Activated CD4-positive, alpha-beta T cell treated with anti-CD3 and anti-CD28 coated beads for 48 hours (primary cell): Measurements from ENCODE around the gene ADGRB2.

ENCODE experiments used
- DNase-seq: peaks from one replicate; pipeline ENCODE4 v3.0.0-alpha.2; 2020

Gene ADGRB2, protein sequence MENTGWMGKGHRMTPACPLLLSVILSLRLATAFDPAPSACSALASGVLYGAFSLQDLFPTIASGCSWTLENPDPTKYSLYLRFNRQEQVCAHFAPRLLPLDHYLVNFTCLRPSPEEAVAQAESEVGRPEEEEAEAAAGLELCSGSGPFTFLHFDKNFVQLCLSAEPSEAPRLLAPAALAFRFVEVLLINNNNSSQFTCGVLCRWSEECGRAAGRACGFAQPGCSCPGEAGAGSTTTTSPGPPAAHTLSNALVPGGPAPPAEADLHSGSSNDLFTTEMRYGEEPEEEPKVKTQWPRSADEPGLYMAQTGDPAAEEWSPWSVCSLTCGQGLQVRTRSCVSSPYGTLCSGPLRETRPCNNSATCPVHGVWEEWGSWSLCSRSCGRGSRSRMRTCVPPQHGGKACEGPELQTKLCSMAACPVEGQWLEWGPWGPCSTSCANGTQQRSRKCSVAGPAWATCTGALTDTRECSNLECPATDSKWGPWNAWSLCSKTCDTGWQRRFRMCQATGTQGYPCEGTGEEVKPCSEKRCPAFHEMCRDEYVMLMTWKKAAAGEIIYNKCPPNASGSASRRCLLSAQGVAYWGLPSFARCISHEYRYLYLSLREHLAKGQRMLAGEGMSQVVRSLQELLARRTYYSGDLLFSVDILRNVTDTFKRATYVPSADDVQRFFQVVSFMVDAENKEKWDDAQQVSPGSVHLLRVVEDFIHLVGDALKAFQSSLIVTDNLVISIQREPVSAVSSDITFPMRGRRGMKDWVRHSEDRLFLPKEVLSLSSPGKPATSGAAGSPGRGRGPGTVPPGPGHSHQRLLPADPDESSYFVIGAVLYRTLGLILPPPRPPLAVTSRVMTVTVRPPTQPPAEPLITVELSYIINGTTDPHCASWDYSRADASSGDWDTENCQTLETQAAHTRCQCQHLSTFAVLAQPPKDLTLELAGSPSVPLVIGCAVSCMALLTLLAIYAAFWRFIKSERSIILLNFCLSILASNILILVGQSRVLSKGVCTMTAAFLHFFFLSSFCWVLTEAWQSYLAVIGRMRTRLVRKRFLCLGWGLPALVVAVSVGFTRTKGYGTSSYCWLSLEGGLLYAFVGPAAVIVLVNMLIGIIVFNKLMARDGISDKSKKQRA (N-terminal part only)

DNA sequence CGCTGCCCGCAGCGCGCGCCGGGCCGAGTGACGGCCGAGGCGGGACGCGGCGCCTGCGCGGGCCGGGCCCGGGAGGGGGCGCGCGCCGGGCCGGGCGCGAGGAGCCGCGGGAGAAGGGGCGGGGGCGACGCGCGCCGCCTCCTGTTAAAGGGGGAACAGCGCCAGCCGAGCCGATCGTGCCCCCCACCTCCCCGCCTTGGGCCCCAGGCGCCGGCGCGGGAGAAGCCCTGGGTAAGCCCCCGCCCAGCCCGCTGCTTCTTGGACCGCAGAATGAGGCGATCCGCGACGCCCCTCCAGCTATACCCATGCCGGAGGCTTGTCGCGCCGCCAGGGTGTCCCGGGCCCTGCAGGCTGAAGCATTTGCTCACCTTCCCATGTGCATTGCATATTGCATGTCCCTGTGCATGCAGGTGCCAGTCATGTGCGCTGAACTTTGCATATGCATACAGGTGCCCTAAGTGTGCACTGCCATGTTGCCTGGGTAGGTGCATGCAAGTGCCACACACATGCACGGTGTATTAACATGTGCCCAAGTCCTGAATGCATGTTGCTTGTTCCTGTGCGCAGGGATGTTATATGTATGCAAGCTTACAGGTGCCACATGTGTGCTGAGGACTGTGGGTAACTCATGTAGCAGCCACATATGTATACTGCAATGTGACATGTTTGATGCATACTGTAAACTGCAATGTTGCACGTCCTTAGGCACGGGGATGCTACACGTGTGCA is at the start of gene ADGRB2:
Gene ADGRB2 (minus strand): TSS at position 29 of the 729 bp plus-strand sequence. CDS start 7,119 bp downstream, outside the sequence.
- no peak for DNase-seq

DNA sequence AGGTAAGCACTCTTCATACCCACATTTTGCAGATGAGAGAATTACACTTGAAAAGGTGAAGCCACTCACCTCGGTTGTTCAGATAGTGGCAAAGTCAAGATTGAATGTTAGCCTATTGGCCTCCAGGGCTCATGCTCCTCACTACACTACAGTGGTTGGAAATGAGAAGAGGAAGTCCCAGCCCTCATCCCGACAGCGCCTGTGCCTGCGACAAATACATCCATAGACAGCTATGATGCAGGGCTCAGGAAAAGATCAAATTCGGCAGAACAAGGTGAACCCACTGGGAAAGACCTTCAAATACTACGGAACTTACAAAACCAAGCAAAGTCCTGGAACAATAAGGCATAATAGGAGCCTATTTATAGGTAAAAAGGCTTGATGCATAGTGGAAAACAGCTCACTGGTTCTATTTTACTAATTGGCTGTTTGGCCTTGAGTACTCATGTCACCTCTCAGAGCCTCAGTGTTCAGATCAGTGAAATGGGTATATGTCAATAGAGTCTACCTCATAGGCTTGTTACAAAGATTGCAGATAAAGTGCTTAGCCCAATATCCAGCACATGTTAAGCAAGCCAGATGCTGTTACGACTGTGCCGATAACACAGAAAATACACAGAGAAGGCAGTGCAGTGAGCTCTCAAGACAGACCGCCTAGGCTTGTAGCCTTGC is 48.2 kb upstream of the ADGRB2 start:
- DNase-seq = no peak

DNA sequence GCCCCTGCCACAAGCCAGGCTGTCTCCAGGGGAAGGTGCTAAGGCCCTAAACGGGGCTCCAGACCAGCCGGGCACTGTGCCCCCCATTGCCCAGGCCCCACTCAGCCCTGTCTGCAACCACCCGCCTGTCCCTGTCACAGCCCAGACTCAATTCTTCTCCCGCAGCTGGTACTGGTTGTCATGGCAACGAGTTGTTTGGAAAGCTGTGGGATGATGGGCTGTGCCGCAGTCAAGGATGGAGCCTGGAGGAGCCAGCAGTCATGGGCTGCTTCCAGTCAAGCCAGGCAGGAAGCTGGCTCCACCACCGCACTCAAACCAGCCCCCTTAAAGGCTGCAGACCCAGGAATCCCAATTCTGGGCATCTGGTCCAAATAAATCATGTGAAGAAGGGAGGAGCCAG is 47.5 kb upstream of the ADGRB2 start:
- DNase-seq = no peak

DNA sequence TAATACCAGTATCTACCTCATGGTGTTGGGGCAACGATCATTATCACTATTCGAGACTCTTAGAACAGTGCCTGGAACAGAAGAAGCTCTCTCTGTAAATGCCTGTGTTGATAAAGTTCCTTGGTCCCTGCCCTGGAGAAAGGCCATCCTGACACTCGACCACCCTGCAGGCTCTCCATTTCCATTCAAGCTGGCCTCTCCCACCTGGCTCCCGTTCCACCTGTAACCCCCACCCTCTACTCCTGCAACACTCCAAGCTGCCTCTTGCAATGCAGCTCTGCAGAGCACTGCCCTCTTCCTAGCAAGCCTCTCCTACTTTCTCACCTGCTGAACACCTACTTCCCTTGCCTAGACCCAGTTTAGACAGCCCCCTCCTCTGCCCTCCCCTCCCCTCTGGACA is 45.6 kb upstream of the ADGRB2 start:
- no peak for DNase-seq

DNA sequence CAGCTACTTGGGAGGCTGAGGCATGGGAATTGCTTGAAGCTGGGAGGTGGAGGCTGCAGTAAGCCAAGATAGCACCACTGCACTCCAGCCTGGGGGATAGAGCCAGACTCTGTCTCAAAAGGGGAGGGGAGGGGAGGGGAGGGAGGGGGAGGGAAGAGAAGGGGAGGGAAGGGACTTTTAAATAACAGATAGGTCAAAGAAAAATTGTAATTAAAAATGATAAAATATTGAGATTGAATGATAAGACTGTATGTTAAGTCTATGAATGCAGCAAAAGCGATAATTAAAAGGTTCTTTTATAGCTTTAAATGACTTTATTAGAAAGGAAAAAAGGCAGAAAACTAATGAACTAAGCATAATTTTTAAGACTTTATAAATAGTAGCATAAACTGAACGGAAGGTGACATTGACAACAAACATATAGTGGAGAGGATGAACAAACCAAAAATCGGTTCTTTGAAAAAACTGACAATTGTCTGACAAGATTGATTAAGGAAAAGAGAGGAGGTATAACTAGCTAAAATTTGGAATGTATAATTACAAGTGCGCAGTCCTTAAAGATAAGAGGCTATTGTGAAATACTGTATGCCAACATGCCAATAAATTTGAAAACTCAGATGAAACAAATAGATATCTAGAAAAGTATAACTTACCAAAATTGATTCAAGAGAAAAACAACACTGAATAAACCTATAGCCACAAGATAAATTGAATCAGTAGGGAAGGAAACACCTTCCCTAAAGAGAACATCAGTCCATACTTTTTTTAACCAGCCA is 43.3 kb upstream of the ADGRB2 start:
- DNase-seq = no peak

- no peak for DNase-seq
Measured at GRCh38 chr1:31805318-31805717, 41.2 kb upstream of the ADGRB2 start.

DNA sequence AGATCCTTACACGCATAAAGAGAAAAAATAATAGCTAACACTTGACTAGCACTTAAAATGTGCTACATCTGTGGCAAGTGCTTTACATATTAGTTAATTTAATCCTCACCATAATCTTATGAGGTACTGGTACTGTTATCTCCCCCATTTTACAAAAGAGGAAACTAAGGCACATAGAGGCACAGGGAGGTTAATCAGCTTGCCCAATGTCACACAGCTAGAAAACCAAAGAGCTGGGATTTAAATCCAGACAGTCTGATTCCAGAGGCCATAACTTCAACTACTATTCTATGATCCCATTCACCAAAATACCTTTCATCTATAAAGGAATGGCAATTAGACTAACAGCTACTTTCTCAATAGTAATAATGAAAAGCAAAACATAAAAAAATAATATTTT is 40.0 kb upstream of the ADGRB2 start:
- no peak for DNase-seq

GRCh38 chr1:31803610-31804009 is 39.5 kb upstream of the ADGRB2 start:
- DNase-seq = no peak

DNA sequence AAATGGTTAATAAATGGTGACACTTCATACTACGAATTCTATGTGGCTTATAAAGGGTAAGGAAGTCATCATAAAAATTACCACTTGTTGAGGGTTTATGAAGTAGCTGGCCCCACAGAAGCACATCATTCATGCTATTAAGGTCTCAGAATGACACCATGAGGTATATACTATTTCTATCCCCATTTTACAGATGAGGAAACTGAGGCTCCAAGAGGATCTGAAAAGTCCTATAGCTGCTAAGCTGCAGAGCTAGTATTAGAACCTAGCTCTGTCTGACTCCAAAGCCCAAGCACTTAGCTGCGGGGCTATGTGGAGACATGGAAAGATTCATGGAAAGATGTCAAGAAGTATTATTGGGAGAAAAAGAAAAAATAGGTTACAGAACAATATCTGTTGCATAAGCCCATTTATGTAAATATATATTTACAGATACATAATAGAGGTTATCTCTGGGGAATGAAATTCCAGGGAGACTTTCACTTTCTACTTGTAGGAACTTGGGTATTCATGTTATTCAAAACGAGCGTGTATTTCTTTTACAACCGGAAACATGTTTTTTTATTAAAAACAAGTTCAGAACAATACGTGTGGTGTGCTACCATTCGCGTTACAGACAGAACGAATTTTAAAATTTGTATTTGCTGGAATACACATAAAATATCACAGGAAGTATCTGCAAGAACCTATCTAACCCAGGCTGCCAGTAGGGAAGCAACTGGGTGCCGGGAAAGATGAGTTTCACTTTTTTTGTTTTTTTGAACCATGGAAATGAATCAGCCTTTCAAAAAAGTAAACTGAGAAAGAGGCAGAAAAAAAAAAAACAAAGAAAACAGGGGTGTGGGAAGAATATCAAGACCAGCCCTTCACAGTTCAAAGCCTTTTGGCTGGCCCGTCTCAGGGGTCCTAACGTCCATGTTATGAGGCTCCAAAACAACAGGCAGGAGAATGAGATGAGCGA is 38.3 kb upstream of the ADGRB2 start:
- DNase-seq = no peak

GRCh38 chr1:31801458-31801857 is 37.3 kb upstream of the ADGRB2 start:
- DNase-seq = no peak

- DNase-seq = no peak
Measured at GRCh38 chr1:31800674-31800967, 36.5 kb upstream of the ADGRB2 start.

DNA sequence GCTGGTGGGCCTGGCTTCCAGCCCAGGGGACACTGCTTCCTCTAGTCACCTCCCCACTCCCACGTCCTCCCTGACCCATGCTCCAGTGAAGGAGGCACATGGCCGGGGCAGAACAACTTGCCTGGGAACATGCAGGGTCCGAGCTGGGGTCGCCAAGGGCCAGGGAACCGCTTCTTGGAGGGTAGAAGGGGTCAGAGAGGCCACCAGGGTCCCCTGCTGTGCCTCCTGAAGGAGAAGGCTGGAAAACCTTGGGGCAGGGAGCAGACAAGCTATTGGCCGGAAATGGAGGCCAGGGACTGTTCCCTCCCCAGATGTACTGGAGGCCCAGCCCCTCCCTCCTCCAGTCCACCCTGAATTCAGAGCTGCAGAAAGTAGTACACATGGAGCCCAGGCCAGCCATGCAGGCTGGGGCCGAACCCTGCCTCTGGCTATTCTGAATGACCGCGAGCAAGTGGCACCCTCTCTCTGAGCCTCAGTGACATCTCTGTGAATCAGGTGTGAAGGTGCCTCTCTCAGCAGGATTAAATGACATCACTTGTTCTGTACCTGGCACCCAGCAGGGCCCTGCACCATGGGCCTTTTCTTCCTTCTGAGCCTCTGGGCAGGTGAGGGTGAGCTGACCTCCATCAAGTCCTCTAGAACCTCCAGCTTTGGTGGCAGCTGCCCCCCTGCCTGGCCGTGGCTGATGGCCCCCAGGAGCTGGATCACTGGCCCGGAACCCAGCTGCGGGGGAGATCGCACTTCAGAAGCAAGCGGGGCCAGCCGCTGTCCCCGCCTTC is 35.9 kb upstream of the ADGRB2 start:
- no peak for DNase-seq

DNA sequence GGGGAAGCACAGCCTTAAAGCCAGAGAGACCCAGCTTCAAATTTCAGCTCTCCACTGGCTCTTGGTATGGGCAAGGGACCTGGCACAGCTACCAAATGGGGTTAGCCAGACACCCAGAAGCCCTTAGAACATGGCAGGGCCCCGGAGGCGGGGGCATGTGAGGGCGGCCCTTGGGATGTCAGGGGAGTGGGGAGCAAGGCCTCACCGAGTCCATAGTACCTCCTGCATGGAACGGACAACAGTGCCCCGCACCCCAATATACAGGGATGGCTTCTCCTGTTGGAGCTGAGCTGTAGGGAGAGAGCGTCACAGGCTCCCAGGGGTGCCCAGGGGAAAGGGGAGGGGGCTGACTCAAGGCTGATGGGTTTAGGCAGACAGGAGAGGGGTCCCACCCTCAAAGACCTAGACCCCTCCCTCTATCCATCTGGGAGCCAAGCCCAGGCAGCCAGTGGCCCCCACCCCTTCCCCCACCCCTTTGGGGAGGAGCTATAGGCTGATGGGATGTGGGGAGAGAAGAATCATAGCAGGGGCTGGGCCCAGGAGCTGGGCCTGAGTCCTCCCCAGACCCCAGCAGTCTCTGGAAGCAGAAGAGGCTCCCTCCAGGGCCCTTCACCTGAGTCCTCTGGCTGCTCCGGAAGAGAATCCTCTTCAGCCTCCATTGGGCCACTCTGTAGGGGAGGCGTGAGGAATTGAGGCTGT is 35.2 kb upstream of the ADGRB2 start:
- no peak for DNase-seq

DNA sequence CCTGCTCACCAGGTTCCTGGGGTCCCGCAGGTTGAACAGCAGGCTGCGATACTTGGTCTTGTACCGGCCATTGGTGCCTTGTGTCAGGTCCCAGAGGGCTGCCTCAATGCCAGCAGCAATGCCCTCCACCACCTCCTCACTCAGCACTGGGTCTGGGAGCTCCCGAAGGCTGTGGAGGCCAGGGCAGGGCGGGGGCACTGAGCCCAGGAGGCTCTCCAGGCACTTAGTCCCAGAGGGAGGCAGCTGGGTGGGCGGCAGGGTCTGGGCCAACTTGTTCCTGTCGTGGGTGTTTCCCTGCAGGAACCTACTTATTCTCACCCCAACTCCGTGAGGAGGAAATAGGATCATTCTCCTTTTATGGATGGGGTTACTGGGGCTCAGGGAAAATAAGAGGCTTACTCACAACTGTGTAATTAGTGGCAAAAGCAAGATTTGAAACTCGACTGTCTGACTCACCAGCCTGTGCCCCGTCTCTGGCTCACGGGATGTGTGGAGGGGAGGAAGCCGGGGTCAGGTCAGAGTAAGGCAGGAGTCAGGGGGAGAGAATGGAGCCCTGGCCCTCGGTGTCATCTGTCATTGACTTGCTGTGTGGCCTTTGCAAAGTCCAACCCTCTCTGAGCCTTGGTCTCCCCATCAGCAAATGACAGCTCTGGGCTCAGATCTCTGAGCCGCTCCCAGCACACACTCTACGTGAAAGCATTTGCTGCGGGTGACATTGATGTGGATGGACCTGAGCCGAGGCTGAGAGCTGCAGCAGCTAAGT is 34.5 kb upstream of the ADGRB2 start:
- DNase-seq = peak; percentile 71

- no peak for DNase-seq
Measured at GRCh38 chr1:31798086-31798432, 33.9 kb upstream of the ADGRB2 start.

DNA sequence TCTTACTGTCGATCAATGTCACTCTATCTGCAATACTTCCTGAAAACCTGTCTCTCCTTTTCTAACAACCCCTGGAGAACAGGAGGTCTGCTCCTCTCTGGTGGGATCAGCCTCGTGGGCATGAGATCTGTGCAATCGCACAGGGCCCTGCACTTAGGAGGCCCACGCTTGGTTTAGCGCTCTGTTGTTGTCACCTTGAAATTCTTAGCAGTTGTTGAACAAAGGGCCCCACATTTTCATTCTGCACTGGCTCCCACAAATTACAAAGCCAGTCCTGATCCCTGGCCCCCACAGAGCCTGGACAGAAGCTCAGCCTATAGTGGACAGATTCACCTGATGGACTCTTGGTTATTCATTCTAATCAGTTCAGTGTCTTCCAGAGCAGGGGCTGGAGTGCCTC is 33.1 kb upstream of the ADGRB2 start:
- no peak for DNase-seq

DNA sequence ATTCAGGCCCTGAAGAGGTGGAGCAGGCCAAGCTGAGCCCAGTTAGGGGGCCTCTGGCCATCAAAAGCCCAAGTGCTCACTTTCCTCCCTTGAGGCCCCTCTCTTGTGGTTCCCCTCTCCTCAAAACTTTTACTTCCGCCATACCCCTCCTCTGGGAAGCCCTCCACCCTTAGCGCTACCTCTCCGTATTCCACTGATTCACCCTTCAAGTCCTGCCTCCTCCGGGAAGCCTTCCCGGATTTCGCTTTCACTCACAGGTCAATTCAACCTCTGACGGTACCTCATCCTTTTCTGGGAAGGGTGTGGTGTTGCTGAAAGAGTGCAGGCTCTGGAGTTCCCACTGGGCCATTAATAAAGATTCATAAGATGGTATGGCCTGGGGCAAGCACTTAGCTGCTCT is 32.6 kb upstream of the ADGRB2 start:
- no peak for DNase-seq
